ENCODE measurements around the gene BEST1.

GRCh38 chr11:61963282-61964057 is 13.3 kb downstream of the BEST1 start:
- TF ChIP-seq, protein P1, sequence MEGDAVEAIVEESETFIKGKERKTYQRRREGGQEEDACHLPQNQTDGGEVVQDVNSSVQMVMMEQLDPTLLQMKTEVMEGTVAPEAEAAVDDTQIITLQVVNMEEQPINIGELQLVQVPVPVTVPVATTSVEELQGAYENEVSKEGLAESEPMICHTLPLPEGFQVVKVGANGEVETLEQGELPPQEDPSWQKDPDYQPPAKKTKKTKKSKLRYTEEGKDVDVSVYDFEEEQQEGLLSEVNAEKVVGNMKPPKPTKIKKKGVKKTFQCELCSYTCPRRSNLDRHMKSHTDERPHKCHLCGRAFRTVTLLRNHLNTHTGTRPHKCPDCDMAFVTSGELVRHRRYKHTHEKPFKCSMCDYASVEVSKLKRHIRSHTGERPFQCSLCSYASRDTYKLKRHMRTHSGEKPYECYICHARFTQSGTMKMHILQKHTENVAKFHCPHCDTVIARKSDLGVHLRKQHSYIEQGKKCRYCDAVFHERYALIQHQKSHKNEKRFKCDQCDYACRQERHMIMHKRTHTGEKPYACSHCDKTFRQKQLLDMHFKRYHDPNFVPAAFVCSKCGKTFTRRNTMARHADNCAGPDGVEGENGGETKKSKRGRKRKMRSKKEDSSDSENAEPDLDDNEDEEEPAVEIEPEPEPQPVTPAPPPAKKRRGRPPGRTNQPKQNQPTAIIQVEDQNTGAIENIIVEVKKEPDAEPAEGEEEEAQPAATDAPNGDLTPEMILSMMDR (conservative IDR thresholded peaks at IDR 0.05 in 1 of 2, IDR thresholded peaks at IDR 0.05 in 1 of 2; ENCODE audit: extremely low read depth in 1 of 2, insufficient read depth in 1 of 2, low read depth in 1 of 2, low read length in 2 of 2): no peak
- no peak for TF ChIP-seq EZH2 (IDR thresholded peaks at IDR 0.05; ENCODE audit: borderline replicate concordance, low read length)
